ENCODE measurements around the gene ATXN2L.

Gene ATXN2L

GRCh38 chr16:28846080-28846932, 23.5 kb downstream of the ATXN2L start, which contains the start of gene TUFM:
TUFM (minus strand) TSS chr16:28846348; CDS start chr16:28846269, 79 bp downstream.
- Histone ChIP-seq H3K27me3 (ENCODE audit: control insufficient read depth in 5 of 5, insufficient read depth in 4 of 5, low read length in 5 of 5) (no peaks in the 10 kb centered on the region), H3K4me1 (ENCODE audit: control insufficient read depth in 5 of 5, insufficient read depth in 5 of 5, low read length in 5 of 5) (peaks cover 6 to 25% (median 24%) of the 10 kb centered on the region in 5 donors), H3K27ac (ENCODE audit: low read depth, low read length) (peak within 1 kb of the TSS; percentile 88), H3K4me3 (ENCODE audit: low read depth in 1 of 5, low read length in 5 of 5) (peak within 1 kb of the TSS; percentile 83 to 99 (median 93)), H3K9me3 (ENCODE audit: control insufficient read depth in 5 of 5, low read length in 5 of 5) (no peaks in the 10 kb centered on the region), H3K9ac (ENCODE audit: low read length in 5 of 5) (peak within 1 kb of the TSS; percentile 68 to 99 (median 94)), H3K36me3 (ENCODE audit: control insufficient read depth in 5 of 5, insufficient read depth in 5 of 5, low read length in 5 of 5) (peaks cover 0 to 33% (median 32%) of the 10 kb centered on the region in 5 donors)

- Histone ChIP-seq H3K36me3 (ENCODE audit: control insufficient read depth in 5 of 5, insufficient read depth in 5 of 5, low read length in 5 of 5) (peaks cover 0 to 31% (median 30%) of the 10 kb centered on the region in 5 donors), H3K9me3 (ENCODE audit: control insufficient read depth in 5 of 5, low read length in 5 of 5) (no peaks in the 10 kb centered on the region), H3K9ac (ENCODE audit: low read length in 5 of 5) (peak overlapping the region; percentile 12 to 99 (median 94)), H3K27ac (ENCODE audit: low read depth, low read length) (peak overlapping the region; percentile 88), H3K4me1 (ENCODE audit: control insufficient read depth in 5 of 5, insufficient read depth in 5 of 5, low read length in 5 of 5) (peaks cover 6 to 25% (median 24%) of the 10 kb centered on the region in 5 donors), H3K4me3 (ENCODE audit: low read depth in 1 of 5, low read length in 5 of 5) (peak overlapping the region; percentile 83 to 99 (median 92)), H3K27me3 (ENCODE audit: control insufficient read depth in 5 of 5, insufficient read depth in 4 of 5, low read length in 5 of 5) (no peaks in the 10 kb centered on the region)
These were observed 24.1 kb downstream of the ATXN2L start for GRCh38 chr16:28846933-28847273.

GRCh38 chr16:28858421-28858820, 35.6 kb downstream of the ATXN2L start:
- H3K9me3 ChIP-seq (ENCODE audit: control insufficient read depth in 5 of 5, low read length in 5 of 5): no peaks in the 10 kb centered on the region
- H3K4me1 ChIP-seq (ENCODE audit: control insufficient read depth in 5 of 5, insufficient read depth in 5 of 5, low read length in 5 of 5): peaks cover 0 to 13% (median 3%) of the 10 kb centered on the region in 5 donors
- no peaks in the 10 kb centered on the region for H3K27me3 ChIP-seq (ENCODE audit: control insufficient read depth in 5 of 5, insufficient read depth in 4 of 5, low read length in 5 of 5)
- no peak overlapping the region for H3K4me3 ChIP-seq (ENCODE audit: low read depth in 1 of 5, low read length in 5 of 5)
- no peak overlapping the region for H3K9ac ChIP-seq (ENCODE audit: low read length in 5 of 5)
- no peak overlapping the region for H3K27ac ChIP-seq (ENCODE audit: low read depth, low read length)
- H3K36me3 ChIP-seq (ENCODE audit: control insufficient read depth in 5 of 5, insufficient read depth in 5 of 5, low read length in 5 of 5): no peaks in the 10 kb centered on the region

GRCh38 chr16:28859326-28859725, 36.5 kb downstream of the ATXN2L start:
- H3K4me3 ChIP-seq (ENCODE audit: low read depth in 1 of 5, low read length in 5 of 5): no peak overlapping the region
- H3K27ac ChIP-seq (ENCODE audit: low read depth, low read length): no peak overlapping the region
- no peaks in the 10 kb centered on the region for H3K9me3 ChIP-seq (ENCODE audit: control insufficient read depth in 5 of 5, low read length in 5 of 5)
- H3K4me1 ChIP-seq (ENCODE audit: control insufficient read depth in 5 of 5, insufficient read depth in 5 of 5, low read length in 5 of 5): peaks cover 0 to 17% (median 7%) of the 10 kb centered on the region in 5 donors
- H3K36me3 ChIP-seq (ENCODE audit: control insufficient read depth in 5 of 5, insufficient read depth in 5 of 5, low read length in 5 of 5): no peaks in the 10 kb centered on the region
- H3K27me3 ChIP-seq (ENCODE audit: control insufficient read depth in 5 of 5, insufficient read depth in 4 of 5, low read length in 5 of 5): no peaks in the 10 kb centered on the region
- H3K9ac ChIP-seq (ENCODE audit: low read length in 5 of 5): no peak overlapping the region

DNA sequence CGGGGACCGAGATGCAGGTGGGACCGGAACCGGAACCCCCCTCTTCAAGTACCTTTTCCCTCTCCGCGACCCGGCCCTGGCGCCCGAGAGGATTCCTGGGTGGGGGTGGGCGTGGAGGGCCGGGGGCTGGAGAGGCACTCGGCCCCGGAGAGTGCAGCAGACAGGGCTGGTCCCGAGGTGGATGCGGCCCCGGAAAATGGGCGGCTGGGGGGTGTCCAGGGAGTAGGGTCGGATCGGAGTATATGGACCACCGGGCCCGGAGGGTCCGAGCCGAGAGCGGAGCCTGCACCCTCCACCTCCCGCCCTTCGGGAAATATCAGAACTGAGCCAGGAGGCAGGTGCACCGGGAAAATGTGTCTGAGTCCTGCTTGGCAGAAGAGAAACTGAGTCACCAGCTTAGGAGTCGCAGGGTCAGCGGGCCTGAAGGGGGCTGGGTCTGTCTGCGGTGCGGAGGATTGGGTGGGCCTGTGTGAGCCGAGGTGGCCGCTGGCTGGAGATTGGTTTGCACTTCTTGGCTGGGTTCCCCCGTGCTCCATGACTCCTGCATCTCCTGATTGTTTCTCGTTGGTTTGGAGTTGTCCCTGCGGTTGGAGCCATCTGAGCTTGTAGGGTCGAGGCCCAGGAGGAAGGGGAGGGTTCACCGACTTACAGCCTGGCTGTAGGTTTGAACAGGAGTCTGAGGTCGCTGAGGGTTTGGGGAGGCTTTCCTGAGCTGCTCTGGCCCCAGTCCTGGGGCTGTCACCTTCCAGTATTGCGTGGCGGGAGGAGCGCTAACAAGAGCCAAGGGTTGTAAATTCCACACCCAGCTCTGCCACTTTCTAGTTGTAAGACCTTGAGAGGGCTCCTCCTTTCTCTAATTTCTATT, 41.4 kb downstream of the ATXN2L start:
- H3K9me3 ChIP-seq (ENCODE audit: control insufficient read depth in 5 of 5, low read length in 5 of 5): no peaks in the 10 kb centered on the region
- H3K9ac ChIP-seq (ENCODE audit: low read length in 5 of 5): peak overlapping the region; percentile 77 to 95 (median 94)
- H3K27ac ChIP-seq (ENCODE audit: low read depth, low read length): peak overlapping the region; percentile 84
- peak overlapping the region; percentile 75 to 99 (median 99) for H3K4me3 ChIP-seq (ENCODE audit: low read depth in 1 of 5, low read length in 5 of 5)
- peaks cover 2 to 32% (median 23%) of the 10 kb centered on the region in 5 donors for H3K4me1 ChIP-seq (ENCODE audit: control insufficient read depth in 5 of 5, insufficient read depth in 5 of 5, low read length in 5 of 5)
- peaks cover 0 to 25% (median 20%) of the 10 kb centered on the region in 5 donors for H3K36me3 ChIP-seq (ENCODE audit: control insufficient read depth in 5 of 5, insufficient read depth in 5 of 5, low read length in 5 of 5)
- no peaks in the 10 kb centered on the region for H3K27me3 ChIP-seq (ENCODE audit: control insufficient read depth in 5 of 5, insufficient read depth in 4 of 5, low read length in 5 of 5)

GRCh38 chr16:28865001-28865688, 42.3 kb downstream of the ATXN2L start:
- Histone ChIP-seq H3K27me3 (ENCODE audit: control insufficient read depth in 5 of 5, insufficient read depth in 4 of 5, low read length in 5 of 5) (no peaks in the 10 kb centered on the region), H3K27ac (ENCODE audit: low read depth, low read length) (no peak overlapping the region), H3K9ac (ENCODE audit: low read length in 5 of 5) (peak overlapping the region in 2 of 5 donors; percentile 41 to 94), H3K4me3 (ENCODE audit: low read depth in 1 of 5, low read length in 5 of 5) (peak overlapping the region in 1 of 5 donors; percentile 98), H3K36me3 (ENCODE audit: control insufficient read depth in 5 of 5, insufficient read depth in 5 of 5, low read length in 5 of 5) (peaks cover 0 to 35% (median 29%) of the 10 kb centered on the region in 5 donors), H3K9me3 (ENCODE audit: control insufficient read depth in 5 of 5, low read length in 5 of 5) (no peaks in the 10 kb centered on the region), H3K4me1 (ENCODE audit: control insufficient read depth in 5 of 5, insufficient read depth in 5 of 5, low read length in 5 of 5) (peaks cover 2 to 32% (median 23%) of the 10 kb centered on the region in 5 donors)

DNA sequence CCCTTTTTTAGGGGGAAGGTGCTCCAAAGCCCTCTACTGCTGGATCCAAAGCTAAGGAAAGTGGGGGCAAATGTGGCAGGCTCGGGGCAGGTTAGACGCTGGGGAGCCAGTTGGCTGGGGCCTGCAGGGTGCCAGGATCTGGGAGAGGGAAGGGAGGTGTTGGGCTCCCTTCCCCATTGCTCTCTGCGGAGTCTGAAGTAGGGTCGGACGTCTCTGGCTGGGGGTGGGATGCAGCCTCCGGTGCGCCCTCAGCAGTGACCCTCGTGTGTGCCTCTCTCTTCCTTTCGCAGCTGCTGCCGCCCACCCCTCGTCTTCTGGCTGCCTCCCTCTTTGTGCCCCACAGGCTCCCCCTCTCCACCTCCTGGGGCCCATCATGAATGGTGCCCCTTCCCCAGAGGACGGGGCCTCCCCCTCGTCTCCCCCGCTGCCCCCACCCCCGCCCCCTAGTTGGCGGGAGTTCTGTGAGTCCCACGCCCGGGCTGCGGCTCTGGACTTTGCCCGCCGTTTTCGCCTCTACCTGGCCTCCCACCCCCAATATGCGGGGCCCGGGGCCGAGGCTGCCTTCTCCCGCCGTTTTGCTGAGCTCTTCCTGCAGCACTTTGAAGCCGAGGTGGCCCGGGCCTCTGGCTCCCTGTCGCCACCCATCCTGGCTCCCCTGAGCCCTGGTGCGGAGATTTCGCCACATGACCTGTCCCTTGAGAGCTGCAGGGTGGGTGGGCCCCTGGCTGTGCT, 43.1 kb downstream of the ATXN2L start:
- peaks cover 2 to 32% (median 23%) of the 10 kb centered on the region in 5 donors for H3K4me1 ChIP-seq (ENCODE audit: control insufficient read depth in 5 of 5, insufficient read depth in 5 of 5, low read length in 5 of 5)
- H3K36me3 ChIP-seq (ENCODE audit: control insufficient read depth in 5 of 5, insufficient read depth in 5 of 5, low read length in 5 of 5): peaks cover 0 to 41% (median 37%) of the 10 kb centered on the region in 5 donors
- no peaks in the 10 kb centered on the region for H3K27me3 ChIP-seq (ENCODE audit: control insufficient read depth in 5 of 5, insufficient read depth in 4 of 5, low read length in 5 of 5)
- H3K9ac ChIP-seq (ENCODE audit: low read length in 5 of 5): peak overlapping the region in 2 of 5 donors; percentile 1 to 41
- no peak overlapping the region for H3K27ac ChIP-seq (ENCODE audit: low read depth, low read length)
- H3K9me3 ChIP-seq (ENCODE audit: control insufficient read depth in 5 of 5, low read length in 5 of 5): no peaks in the 10 kb centered on the region
- H3K4me3 ChIP-seq (ENCODE audit: low read depth in 1 of 5, low read length in 5 of 5): no peak overlapping the region

DNA sequence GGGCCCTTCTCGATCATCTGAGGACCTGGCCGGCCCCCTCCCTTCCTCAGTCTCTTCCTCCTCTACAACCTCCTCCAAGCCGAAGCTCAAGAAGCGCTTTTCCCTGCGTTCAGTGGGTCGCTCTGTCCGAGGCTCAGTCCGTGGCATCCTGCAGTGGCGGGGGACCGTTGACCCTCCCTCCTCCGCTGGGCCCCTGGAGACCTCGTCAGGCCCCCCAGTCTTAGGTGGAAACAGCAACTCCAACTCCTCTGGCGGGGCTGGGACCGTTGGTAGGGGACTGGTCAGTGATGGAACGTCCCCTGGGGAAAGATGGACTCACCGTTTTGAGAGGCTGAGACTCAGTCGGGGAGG, 43.6 kb downstream of the ATXN2L start:
- H3K4me1 ChIP-seq (ENCODE audit: control insufficient read depth in 5 of 5, insufficient read depth in 5 of 5, low read length in 5 of 5): peaks cover 2 to 32% (median 23%) of the 10 kb centered on the region in 5 donors
- H3K27ac ChIP-seq (ENCODE audit: low read depth, low read length): no peak overlapping the region
- H3K9ac ChIP-seq (ENCODE audit: low read length in 5 of 5): no peak overlapping the region
- no peaks in the 10 kb centered on the region for H3K9me3 ChIP-seq (ENCODE audit: control insufficient read depth in 5 of 5, low read length in 5 of 5)
- H3K27me3 ChIP-seq (ENCODE audit: control insufficient read depth in 5 of 5, insufficient read depth in 4 of 5, low read length in 5 of 5): no peaks in the 10 kb centered on the region
- no peak overlapping the region for H3K4me3 ChIP-seq (ENCODE audit: low read depth in 1 of 5, low read length in 5 of 5)
- peaks cover 0 to 47% (median 42%) of the 10 kb centered on the region in 5 donors for H3K36me3 ChIP-seq (ENCODE audit: control insufficient read depth in 5 of 5, insufficient read depth in 5 of 5, low read length in 5 of 5)

- H3K27me3 ChIP-seq (ENCODE audit: control insufficient read depth in 5 of 5, insufficient read depth in 4 of 5, low read length in 5 of 5): no peaks in the 10 kb centered on the region
- H3K4me1 ChIP-seq (ENCODE audit: control insufficient read depth in 5 of 5, insufficient read depth in 5 of 5, low read length in 5 of 5): peaks cover 2 to 30% (median 23%) of the 10 kb centered on the region in 5 donors
- peaks cover 0 to 55% (median 49%) of the 10 kb centered on the region in 5 donors for H3K36me3 ChIP-seq (ENCODE audit: control insufficient read depth in 5 of 5, insufficient read depth in 5 of 5, low read length in 5 of 5)
- no peak overlapping the region for H3K27ac ChIP-seq (ENCODE audit: low read depth, low read length)
- no peaks in the 10 kb centered on the region for H3K9me3 ChIP-seq (ENCODE audit: control insufficient read depth in 5 of 5, low read length in 5 of 5)
- no peak overlapping the region for H3K9ac ChIP-seq (ENCODE audit: low read length in 5 of 5)
- no peak overlapping the region for H3K4me3 ChIP-seq (ENCODE audit: low read depth in 1 of 5, low read length in 5 of 5)
These were observed 44.4 kb downstream of the ATXN2L start for GRCh38 chr16:28867241-28867640.
